LNCAP (cell line): ENCODE results near the gene ZNF710.

Experiments
- CTCF ChIP-seq: fragments of 450-650 bp; IDR thresholded peaks from 2 replicates; pipeline ENCODE4 v1.5.1; 2017; ENCODE audit warnings: mild to moderate bottlenecking

ZNF710 gene

DNA sequence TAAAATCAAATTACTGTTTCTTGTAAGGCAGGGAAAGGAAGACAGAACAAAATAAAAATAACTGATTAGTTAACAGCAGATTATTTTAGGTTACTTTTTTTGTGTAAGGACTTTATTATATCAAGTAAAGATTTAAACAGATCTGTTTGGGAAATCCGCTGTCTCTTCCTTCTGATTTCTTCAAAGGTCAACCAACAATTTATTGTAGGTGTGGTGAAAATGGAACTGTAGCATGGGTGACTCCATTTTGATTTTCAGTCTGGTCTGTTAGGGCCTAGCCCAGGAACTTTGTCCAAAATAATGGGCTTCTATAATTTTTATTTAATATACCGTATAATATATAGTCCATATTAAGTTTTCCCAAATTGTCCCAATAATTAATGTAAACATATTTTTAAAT is 114.7 kb downstream of the ZNF710 start:
- no peak for TF ChIP-seq CTCF

GRCh38 chr15:90119367-90119766 is 118.2 kb downstream of the ZNF710 start:
- no peak for TF ChIP-seq CTCF

GRCh38 chr15:90121086-90121485 is 120.0 kb downstream of the ZNF710 start:
- no peak for TF ChIP-seq CTCF

GRCh38 chr15:90124507-90124906 is 123.4 kb downstream of the ZNF710 start:
- no peak for TF ChIP-seq CTCF

GRCh38 chr15:90126022-90126421 is 124.9 kb downstream of the ZNF710 start:
- TF ChIP-seq CTCF, result no peak

- TF ChIP-seq CTCF, result no peak
Measured at GRCh38 chr15:90126596-90127435, 125.7 kb downstream of the ZNF710 start.

DNA sequence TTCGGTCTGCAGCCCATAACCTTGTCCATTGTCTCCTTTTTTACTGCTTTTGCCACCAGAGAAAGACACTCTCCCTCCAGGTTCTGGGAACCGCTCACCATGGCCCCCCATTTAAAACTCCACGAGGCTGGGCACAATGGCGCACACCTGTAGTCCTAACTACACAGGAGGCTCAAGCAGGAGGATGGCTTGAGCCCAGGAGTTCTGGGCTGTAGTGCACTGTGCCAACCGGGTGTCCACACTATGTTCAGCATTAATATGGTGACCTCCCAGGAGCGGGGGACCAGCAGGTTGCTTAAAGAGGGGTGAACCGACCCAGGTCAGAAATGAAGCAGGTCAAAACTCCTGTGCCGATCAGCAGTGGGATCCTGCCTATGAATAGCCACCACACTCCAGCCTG is 129.2 kb downstream of the ZNF710 start:
- TF ChIP-seq CTCF, result no peak
